ENCODE data around the gene SSTR1. TPM values are rescaled to one million over a fixed set of nuclear protein-coding genes. Genes with fewer than 3 reads are reported as not detected.

Gene SSTR1
- total and polyA plus RNA-seq, 2 donors (not counting 3 experiments of a cell fraction or from before 2014, with no cell fraction given): 1.4 to 1.9 TPM

DNA sequence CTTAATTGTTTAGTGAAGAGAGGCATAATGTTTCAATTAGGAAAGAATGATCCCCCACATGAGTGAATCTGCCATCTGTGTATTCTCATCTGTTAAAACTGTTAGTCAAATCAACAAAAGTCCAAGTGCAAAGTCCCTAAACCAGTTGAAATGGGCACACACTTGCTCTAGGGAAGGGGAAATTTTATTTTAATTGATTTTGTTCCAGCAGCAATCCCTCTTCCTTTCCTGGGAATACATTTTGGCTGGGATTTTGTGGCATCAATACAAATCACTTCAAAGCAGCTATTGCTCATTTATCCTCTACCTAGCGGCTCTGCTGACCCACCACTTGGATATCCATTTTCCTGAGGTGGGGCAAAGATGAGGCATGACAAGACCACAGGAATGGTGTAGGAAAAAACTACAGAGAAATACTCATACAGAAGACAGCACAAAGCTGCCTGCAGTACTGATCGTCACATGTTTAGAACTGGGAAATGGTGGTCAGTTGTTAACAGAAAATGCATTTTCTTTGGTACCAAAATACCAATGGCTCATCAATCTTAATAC, 9.8 kb upstream of the SSTR1 start:
- no peaks in the 10 kb centered on the region for H3K36me3 ChIP-seq (ENCODE audit: control insufficient read depth in 2 of 2, extremely low read depth in 1 of 2, insufficient read depth in 2 of 2, low read length in 2 of 2)
- H4K20me1 ChIP-seq (replicated peaks; ENCODE audit: control insufficient read depth, extremely low read depth, insufficient read depth, low read length): no peaks in the 10 kb centered on the region
- H3K4me1 ChIP-seq (ENCODE audit: control insufficient read depth, extremely low read depth, insufficient read depth, low read length): no peaks in the 10 kb centered on the region
- no peak for DNase-seq (ENCODE audit: low read depth, low spot score)
- H3K27ac ChIP-seq (ENCODE audit: insufficient read depth, low read depth, low read length): no peak overlapping the region
- ChIA-PET POLR2A (no interaction called here), CTCF (interaction anchor here (1.0 to 3.3 kb wide), 8 partner anchors 8 to 403 kb away, joined by 3 to 10 read pairs (median 6); partner anchors contain the start of gene SSTR1)
- TF ChIP-seq POLR2AphosphoS5 (IDR thresholded peaks at IDR 0.05; ENCODE audit: insufficient read depth, low read depth, low read length) (no peak), MYC (IDR thresholded peaks at IDR 0.05; ENCODE audit: low read depth, low read length) (no peak), POLR2A (IDR thresholded peaks at IDR 0.05; ENCODE audit: low read depth, low read length) (no peak), FOS (IDR thresholded peaks at IDR 0.05; ENCODE audit: borderline replicate concordance, insufficient read depth, low read length) (no peak), EZH2 (IDR thresholded peaks at IDR 0.05; ENCODE audit: borderline replicate concordance, low read depth, low read length, severe bottlenecking) (no peak), GATA2 (IDR thresholded peaks at IDR 0.05; ENCODE audit: insufficient read depth, insufficient read length, low read depth, low read length) (no peak), JUN (IDR thresholded peaks at IDR 0.05; ENCODE audit: borderline replicate concordance, insufficient read depth, insufficient read length, low read depth) (no peak)
- TF ChIP-seq, protein P1, sequence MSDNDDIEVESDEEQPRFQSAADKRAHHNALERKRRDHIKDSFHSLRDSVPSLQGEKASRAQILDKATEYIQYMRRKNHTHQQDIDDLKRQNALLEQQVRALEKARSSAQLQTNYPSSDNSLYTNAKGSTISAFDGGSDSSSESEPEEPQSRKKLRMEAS (IDR thresholded peaks at IDR 0.05; ENCODE audit: insufficient read depth, insufficient read length): no peak
- TF ChIP-seq, protein P2, sequence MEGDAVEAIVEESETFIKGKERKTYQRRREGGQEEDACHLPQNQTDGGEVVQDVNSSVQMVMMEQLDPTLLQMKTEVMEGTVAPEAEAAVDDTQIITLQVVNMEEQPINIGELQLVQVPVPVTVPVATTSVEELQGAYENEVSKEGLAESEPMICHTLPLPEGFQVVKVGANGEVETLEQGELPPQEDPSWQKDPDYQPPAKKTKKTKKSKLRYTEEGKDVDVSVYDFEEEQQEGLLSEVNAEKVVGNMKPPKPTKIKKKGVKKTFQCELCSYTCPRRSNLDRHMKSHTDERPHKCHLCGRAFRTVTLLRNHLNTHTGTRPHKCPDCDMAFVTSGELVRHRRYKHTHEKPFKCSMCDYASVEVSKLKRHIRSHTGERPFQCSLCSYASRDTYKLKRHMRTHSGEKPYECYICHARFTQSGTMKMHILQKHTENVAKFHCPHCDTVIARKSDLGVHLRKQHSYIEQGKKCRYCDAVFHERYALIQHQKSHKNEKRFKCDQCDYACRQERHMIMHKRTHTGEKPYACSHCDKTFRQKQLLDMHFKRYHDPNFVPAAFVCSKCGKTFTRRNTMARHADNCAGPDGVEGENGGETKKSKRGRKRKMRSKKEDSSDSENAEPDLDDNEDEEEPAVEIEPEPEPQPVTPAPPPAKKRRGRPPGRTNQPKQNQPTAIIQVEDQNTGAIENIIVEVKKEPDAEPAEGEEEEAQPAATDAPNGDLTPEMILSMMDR (IDR thresholded peaks at IDR 0.05; ENCODE audit: extremely low read depth in 1 of 2, insufficient read depth in 1 of 2, low read depth in 1 of 2, low read length in 2 of 2): no peak
- no peak overlapping the region for H2AFZ ChIP-seq (ENCODE audit: low read depth, low read length)
- H3K9ac ChIP-seq (replicated peaks; ENCODE audit: extremely low read depth, insufficient read depth, low read length): no peak overlapping the region
- no peak for FAIRE-seq
- intact Hi-C loops (cut with micrococcal nuclease) (loop anchor here (1.0 to 2.0 kb wide), 2 partner anchors 211 to 295 kb away; no protein-coding TSS in a partner anchor), dilution Hi-C loops (cut with MboI; ENCODE audit: extremely low pct_ligation_motif_present, low sequenced_read_pairs) (no loop called here)
- no peaks in the 10 kb centered on the region for H3K9me1 ChIP-seq (replicated peaks; ENCODE audit: control insufficient read depth, extremely low read depth, insufficient read depth, low read length)
- H3K4me3 ChIP-seq (replicated peaks in 1 of 3; ENCODE audit: insufficient read depth in 1 of 3, low read depth in 1 of 3, low read length in 3 of 3): no peak overlapping the region
- no peak overlapping the region for H3K4me2 ChIP-seq (ENCODE audit: insufficient read depth, low read length)
- no peaks in the 10 kb centered on the region for H3K9me3 ChIP-seq (replicated peaks; ENCODE audit: control insufficient read depth, insufficient read depth, low read length)
- no peaks in the 10 kb centered on the region for H3K79me2 ChIP-seq (ENCODE audit: control insufficient read depth, insufficient read depth, low read length)
- H3K27me3 ChIP-seq (ENCODE audit: control insufficient read depth in 2 of 2, insufficient read depth in 2 of 2, low read length in 2 of 2): no peaks in the 10 kb centered on the region
- BruUV-seq (replicated peaks): no TSS peak
